ENCODE measurements around the gene URM1.

Gene URM1

DNA sequence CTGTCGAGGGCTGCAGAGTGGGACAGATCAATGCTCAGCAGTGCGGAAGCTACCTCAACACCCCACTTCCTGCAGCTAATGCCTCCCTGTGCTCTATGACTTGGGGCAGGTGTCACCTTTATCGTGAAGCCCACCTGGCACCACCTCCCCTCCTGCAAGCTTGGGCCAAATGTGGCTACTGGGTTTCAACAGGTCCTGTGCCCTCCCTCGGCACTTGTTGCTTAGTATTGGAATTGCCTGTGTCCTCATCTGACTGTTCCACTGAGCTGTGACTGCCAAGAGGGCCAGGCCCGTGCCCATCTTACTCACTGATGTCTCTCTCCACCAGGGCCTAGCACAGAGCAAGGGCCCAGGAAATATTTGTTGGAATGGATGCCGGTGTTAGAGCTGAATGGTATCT lies 21.4 kb upstream of the URM1 start:
- no peak for DNase-seq

DNA sequence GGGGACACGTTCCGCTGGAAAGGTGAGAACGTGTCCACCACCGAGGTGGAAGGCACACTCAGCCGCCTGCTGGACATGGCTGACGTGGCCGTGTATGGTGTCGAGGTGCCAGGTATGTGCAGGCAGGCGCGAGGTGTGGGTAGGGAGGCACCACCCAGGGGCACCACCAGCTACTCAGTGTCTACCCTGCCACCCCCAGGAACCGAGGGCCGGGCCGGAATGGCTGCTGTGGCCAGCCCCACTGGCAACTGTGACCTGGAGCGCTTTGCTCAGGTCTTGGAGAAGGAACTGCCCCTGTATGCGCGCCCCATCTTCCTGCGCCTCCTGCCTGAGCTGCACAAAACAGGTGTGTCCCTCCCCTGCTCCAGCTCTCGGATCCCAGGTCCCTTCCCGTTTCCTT lies 15.7 kb upstream of the URM1 start:
- no peak for DNase-seq

- no peak for DNase-seq
These were observed 13.1 kb upstream of the URM1 start for GRCh38 chr9:128358090-128358489.

GRCh38 chr9:128358861-128359260 lies 12.3 kb upstream of the URM1 start:
- no peak for DNase-seq

GRCh38 chr9:128360826-128361225 lies 10.3 kb upstream of the URM1 start:
- DNase-seq, result no peak

DNA sequence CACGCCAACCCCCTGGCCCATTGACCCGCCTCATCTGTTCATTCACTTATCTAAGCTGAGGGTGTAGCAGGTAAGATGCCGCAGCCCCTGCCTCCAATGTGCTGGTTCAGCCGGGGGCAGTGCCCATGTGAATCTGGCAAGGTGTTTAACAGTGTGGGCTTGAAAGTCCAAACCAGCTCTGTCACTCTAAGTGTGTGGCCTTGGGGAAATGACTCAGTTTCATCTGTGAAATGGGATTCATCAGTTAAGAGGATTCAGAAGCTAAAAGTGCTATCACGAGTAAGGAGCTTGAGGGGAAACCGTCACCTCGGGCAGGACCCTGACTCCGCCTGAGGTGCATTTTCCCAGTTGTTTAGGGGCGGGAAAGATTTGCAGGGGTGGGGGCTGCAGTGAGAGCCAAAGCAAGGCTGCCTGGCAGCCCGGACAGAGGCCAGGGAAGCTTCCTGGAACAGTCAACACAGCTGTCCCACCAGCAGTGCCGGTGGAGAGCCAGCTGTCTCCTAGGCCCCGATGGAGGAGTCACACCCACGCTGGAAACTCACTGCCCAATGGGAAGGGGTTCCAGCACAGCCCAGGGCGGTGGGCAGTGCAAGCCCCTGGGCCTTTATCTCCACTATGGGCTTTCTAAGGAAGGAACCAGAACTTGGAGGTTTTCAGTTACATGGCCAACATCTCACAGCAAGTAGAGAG lies 9.7 kb upstream of the URM1 start:
- DNase-seq, result no peak

GRCh38 chr9:128361986-128362646 lies 9.1 kb upstream of the URM1 start:
- DNase-seq, result peak; percentile 28 to 72 (median 44)

- no peak for DNase-seq
These were observed 8.4 kb upstream of the URM1 start for GRCh38 chr9:128362774-128363173.

DNA sequence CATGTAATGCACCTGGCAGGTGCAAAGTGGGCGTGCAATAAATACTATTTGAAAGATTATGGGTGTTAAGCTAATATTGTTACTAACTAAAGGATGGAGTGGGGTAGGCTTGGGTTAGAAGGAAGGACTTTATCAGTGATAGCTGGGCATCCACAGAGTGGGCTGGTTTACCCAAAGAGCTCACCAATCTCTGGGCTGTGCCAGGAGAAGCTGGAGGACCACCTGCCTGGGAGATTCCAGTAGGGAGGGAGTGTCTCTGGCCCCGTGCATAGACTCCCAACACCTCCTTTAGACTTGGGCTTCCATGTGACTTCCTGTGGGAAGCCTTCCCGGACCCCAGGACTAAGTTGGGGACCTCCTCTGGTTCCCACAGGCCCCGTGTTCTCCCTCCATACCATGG lies 5.6 kb upstream of the URM1 start:
- no peak for DNase-seq

DNA sequence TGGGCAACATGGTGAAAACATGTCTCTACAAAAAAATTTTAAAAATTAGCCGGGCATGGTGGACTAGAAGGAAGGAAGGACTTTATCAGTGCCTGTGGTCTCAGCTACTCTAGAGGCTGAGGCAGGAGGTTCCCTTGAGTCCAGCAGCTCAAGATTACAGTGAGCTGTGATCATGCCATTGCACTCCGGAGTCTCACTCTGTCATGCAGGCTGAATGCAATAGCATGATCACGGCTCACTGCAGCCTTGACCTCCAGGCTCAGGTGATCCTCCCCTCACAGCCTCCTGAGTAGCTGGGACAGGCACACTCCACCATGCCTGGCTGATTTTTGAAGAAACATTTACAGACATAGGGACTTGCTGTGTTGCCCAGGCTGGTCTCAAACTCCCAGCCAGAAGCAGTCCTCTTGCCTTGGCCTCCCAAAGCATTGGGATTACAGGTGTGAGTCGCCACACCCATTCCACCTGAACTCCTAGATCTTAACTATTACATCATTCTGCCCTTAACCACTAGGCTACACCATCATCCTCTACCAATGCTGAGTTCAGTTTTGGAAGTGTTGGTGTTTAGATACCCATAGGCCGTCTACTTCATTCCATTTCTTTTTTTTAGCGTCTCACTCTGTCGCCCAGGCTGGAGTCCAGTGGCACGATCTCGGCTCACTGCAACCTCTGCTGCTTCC lies 2.0 kb upstream of the URM1 start:
- no peak for DNase-seq

DNA sequence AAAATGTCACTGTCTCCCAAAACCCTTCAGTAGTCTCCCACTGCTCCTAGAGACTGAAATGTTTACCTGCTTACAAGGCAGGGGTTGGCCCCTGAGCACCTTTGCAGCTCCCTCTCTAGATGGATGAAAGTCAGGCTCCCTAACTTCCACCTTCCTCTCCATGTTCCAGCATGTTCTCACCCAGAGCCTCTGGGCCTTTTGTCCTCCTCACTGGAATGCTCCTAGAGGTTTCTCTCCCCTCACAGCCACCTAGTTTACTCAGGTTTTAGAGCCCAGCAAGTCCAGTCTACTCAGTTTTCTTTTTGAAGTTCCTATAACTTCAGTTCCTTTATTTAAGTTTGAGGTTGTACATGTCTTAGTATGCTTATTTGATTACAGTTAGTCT lies 815 bp upstream of the URM1 start:
- no peak for DNase-seq

DNA sequence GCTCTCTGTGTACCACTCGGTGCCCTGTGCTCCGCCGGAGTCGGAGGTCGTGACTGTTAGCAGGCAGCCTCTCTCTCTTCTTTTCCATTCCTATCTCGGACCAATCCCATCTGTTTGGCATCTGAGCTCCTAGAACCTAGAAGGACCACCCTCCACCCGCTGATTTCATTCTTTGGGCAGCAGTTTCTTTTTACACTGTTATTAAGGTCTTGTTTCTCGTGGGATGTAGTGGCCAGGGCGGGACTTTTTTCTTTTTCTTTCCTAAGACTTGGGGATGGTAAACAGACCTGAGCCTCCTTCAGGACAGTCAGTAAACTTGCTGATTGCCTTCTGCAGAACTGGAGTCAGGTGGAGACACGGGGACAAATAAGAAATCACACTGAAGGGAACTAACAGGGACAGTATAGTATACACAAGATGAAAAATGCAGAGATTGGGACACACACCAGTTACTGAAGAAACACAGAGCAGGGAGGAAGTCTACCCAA lies 500 bp downstream of the URM1 start:
- no peak for DNase-seq

DNA sequence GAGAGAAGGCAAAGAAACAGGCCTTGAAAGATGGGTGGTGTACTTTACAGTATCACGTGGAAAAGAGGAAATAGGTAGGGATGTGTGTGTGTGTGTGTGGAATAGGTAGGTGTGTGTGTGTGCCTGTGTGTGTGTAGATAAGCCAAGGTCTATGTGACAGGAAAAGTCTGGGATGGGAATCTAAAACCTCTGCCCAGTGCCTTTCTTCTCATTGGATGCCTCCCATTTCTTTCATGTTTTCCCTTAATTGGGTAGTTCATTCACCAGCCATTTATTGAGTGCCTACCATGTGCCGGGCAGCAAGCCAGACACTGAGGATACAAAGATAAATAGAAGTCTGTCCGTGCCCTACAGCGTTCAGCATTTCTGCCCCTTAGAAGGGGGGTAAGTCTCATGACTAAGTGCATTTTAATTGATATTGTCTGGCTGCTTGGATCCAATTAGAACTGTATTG lies 1.0 kb downstream of the URM1 start:
- DNase-seq, result no peak

DNA sequence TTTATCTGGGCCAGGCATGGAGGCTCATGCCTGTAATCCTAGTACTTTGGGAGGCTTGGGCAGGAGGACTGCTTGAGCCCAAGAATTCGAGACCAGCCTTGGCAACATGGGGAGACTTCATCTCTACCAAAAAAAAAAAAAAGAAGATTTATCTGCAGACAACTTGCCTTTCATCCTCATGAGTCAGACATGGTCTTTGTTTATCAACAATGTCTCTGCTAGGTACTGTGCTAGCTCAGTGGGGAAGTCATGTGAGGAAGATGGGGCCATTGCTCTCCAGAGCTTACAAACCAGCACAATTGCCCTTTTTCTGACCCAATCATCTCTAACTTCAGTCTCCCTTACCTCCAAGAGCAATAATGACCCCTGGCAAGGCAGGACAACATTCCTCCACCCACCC lies 1.6 kb downstream of the URM1 start:
- DNase-seq, result no peak

DNA sequence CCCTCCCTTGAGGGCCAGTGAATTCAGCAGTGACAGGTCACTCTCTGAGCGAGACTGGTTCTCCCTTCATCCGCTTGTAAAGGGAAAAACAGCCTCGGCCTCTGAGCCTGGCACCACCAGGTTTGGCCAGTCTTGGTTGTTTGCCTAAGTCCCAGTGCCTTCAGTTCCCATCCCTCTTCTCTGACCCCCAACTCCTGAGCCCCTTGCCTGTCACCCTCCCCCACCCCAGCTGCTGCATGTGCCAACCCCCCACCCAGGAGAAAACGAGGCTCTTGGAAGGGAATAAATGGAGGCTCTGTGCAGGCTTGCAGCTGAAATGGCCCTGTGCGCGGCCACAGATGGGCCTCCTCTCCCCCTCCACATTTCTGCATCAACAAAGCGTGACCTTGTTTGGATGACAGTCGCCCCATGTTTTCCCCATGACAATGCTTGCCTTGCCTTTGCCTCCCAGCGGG lies 3.1 kb downstream of the URM1 start:
- no peak for DNase-seq

DNA sequence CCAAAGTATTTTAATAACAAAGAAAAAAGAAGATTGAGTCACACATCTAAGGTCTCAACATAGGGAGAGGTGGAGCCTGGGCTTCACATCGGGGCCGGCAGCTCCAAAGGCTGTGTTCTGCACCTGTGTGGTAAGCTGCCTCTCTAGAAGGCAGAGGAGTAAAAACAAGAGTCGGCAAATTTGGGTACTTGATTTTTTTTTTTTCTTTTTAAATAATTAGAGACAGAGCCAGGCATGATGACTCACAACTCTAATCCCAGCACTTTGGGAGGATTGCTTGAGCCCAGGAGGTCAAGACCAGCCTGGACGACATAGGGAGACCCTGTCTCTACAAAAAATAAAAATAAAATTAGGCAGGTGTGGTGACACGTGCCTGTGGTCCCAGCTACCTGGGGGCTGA lies 4.7 kb downstream of the URM1 start:
- DNase-seq, result no peak

DNA sequence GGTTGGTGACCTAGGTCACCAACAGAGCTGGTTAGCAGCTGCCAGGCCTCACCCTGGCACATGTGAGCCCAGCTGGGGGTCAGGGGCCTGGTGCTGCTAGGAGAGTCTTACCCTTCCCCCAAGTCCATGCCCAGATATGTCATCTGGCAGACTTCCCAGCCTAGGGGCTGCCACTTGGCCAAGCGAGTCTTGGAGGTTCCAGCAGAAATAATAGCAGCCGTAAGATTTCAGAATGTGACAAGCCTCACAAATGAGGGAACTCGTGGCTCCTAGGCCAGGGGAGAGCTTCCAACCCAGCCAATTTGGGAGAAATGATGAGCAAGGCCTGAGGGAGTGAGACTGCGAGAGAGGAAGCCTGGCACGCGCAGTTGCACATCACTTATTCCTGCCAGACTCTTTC lies 11.1 kb downstream of the URM1 start:
- no peak for DNase-seq

- DNase-seq, result no peak
These were observed 12.0 kb downstream of the URM1 start for GRCh38 chr9:128383007-128383753.

DNA sequence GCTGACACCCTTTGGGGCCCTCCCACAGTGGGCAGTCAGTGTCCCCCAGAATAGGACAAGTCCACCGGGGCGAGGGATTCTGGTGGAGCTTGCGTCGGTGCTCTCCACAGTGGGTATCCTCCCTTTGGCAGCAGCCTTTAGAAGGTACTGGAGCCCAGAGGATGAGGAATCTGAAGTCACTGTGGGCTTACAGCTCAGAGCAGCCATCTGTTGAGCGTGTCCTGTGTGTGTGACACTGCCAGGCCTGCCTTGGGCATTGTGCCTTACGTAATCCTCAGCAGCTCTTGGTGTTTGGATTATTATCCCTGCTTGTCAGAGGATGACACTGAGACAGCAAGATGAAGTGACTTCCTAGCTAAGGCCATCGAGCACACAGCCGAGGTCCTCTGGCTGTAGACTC lies 12.6 kb downstream of the URM1 start:
- no peak for DNase-seq

- DNase-seq, result no peak
These were observed 13.8 kb downstream of the URM1 start for GRCh38 chr9:128384801-128385495.

DNA sequence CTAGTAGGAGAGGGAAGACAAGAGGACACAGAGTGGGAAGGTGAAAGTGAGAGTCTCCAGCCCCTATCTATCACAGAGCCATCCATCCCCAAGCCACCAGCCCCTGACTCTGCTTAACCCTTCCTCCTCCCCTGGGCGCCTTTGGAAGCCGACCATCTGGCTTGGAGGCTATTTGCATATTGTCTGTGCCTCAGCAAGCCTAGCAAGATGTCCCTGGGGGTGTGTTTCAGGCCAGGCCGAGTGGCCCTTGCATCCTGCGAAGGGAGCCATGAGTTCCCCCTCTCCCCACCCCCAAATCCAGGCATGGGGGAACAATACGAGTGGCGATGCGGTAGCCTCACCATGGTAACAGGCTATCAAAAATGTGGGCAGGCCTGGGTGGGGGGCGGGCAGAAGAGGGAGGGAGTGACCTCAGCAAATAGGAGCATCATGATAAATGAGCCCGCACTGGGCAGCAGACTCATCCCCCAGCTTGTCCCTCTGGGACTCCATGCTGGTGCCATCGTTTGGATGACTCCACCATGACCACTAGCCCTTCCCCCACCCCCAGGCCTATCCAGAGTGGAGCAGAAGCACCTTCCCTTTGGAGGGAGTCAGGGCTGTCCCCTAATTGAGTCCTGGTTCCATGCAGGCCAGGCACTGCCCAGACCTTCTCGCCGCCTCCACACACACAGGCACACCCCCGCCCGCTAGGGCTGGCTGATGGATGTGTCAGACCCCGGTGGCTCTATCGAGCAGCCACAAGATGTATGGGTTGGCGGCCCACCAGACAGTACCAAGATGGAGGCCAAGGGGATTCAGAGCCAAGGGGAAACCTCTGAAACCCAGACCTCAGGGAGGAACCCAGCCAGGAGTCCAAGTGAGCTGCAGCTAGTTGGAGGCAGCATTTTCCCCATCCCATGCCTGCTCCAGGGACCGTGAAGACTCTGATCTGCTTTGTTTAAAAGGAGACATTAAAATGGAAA lies 14.6 kb downstream of the URM1 start:
- no peak for DNase-seq
